ENCODE data around the gene TTLL8.

DNA sequence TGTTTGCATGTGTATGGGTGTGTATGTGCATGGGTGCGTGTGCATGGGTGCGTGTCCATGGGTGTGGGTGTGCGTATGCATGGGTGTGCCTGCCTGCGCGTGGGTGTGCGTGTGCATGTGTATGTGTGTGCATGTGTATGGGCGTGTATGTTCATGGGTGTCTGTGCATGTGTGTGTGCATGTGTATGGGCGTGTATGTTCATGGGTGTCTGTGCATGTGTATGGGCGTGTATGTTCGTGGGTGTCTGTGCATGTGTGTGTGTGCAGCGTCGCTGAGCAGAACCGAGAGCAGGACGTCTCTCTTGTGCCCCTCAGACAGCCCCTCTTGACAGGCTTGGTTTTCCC, 59.4 kb downstream of the TTLL8 start:
- TF ChIP-seq, protein P1, sequence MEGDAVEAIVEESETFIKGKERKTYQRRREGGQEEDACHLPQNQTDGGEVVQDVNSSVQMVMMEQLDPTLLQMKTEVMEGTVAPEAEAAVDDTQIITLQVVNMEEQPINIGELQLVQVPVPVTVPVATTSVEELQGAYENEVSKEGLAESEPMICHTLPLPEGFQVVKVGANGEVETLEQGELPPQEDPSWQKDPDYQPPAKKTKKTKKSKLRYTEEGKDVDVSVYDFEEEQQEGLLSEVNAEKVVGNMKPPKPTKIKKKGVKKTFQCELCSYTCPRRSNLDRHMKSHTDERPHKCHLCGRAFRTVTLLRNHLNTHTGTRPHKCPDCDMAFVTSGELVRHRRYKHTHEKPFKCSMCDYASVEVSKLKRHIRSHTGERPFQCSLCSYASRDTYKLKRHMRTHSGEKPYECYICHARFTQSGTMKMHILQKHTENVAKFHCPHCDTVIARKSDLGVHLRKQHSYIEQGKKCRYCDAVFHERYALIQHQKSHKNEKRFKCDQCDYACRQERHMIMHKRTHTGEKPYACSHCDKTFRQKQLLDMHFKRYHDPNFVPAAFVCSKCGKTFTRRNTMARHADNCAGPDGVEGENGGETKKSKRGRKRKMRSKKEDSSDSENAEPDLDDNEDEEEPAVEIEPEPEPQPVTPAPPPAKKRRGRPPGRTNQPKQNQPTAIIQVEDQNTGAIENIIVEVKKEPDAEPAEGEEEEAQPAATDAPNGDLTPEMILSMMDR (IDR thresholded peaks at IDR 0.05), result no peak
- TF ChIP-seq POLR2A (IDR thresholded peaks at IDR 0.05), result no peak

Data from heart left ventricle (tissue), 13 donors.